H9 (cell line): ENCODE results near the gene HK3. TPM values are rescaled to one million over a fixed set of nuclear protein-coding genes. Genes with fewer than 3 reads are reported as not detected.

Experiments used
- DNase-seq: peaks from one replicate; pipeline ENCODE4 v3.0.0-alpha.2; 2017
- H2AFZ ChIP-seq: one replicate; pipeline ENCODE4 v1.6.1; 2013; ENCODE audit warnings: mild to moderate bottlenecking, low read length, control low read depth, moderate library complexity
- H2AK5ac ChIP-seq: 2 replicates; pipeline ENCODE4 v1.6.1; 2013; ENCODE audit warnings: low read length, control low read depth, mixed read lengths; ENCODE audit not compliant: insufficient read length
- H2BK120ac ChIP-seq: one replicate; pipeline ENCODE4 v1.6.1; 2013; ENCODE audit warnings: low read depth, mild to moderate bottlenecking, low read length, control low read depth, inconsistent platforms; ENCODE audit not compliant: poor library complexity, severe bottlenecking
- H2BK12ac ChIP-seq: 2 replicates; pipeline ENCODE4 v1.6.1; 2013; ENCODE audit warnings: low read length, control low read depth, mixed read lengths, low read depth; ENCODE audit not compliant: insufficient read length
- H2BK15ac ChIP-seq: 2 replicates; pipeline ENCODE4 v1.6.1; 2013; ENCODE audit warnings: low read depth, low read length, control low read depth
- H2BK20ac ChIP-seq: one replicate; pipeline ENCODE4 v1.6.1; 2013; ENCODE audit warnings: low read depth, mild to moderate bottlenecking, low read length, control low read depth, inconsistent platforms; ENCODE audit not compliant: poor library complexity, severe bottlenecking
- H2BK5ac ChIP-seq: 2 replicates; pipeline ENCODE4 v1.6.1; 2013; ENCODE audit warnings: low read length, control low read depth, mixed read lengths; ENCODE audit not compliant: insufficient read length
- H3K14ac ChIP-seq: 2 replicates; pipeline ENCODE4 v1.6.1; 2013; ENCODE audit warnings: low read length, control low read depth; ENCODE audit not compliant: insufficient read depth
- H3K18ac ChIP-seq: 2 replicates; pipeline ENCODE4 v1.6.1; 2013; ENCODE audit warnings: low read depth, mild to moderate bottlenecking, mixed read lengths, low read length, control low read depth; ENCODE audit not compliant: insufficient read length
- H3K23ac ChIP-seq: 2 replicates; pipeline ENCODE4 v1.6.1; 2013; ENCODE audit warnings: low read length, control low read depth, mixed read lengths, low read depth; ENCODE audit not compliant: insufficient read length
- H3K23me2 ChIP-seq: 2 replicates; pipeline ENCODE4 v1.6.1; 2013; ENCODE audit warnings: low read depth, mild to moderate bottlenecking, mixed read lengths, low read length, control low read depth; ENCODE audit not compliant: insufficient read length, poor library complexity, severe bottlenecking
- H3K27ac ChIP-seq: 2 replicates; pipeline ENCODE4 v1.5.1; 2013; ENCODE audit warnings: low read length, control low read depth, mixed read lengths, low read depth; ENCODE audit not compliant: insufficient read length
- H3K27me3 ChIP-seq: 2 replicates; pipeline ENCODE4 v1.6.1; 2013; ENCODE audit warnings: low read length, control low read depth, inconsistent platforms; ENCODE audit not compliant: insufficient read depth
- H3K4ac ChIP-seq: 2 replicates; pipeline ENCODE4 v1.6.1; 2013; ENCODE audit warnings: low read depth, mild to moderate bottlenecking, control low read depth, inconsistent platforms, low read length, moderate library complexity
- H3K4me1 ChIP-seq: 2 replicates; pipeline ENCODE4 v1.6.1; 2013; ENCODE audit warnings: low read length, control low read depth, inconsistent platforms; ENCODE audit not compliant: insufficient read depth
- H3K4me2 ChIP-seq: 2 replicates; pipeline ENCODE4 v1.6.1; 2013; ENCODE audit warnings: low read length, control low read depth, mixed read lengths; ENCODE audit not compliant: insufficient read length, insufficient read depth
- H3K56ac ChIP-seq: 2 replicates; pipeline ENCODE4 v1.6.1; 2013; ENCODE audit warnings: low read depth, mild to moderate bottlenecking, mixed read lengths, low read length, control low read depth; ENCODE audit not compliant: insufficient read length
- H3K79me1 ChIP-seq: 2 replicates; pipeline ENCODE4 v1.6.1; 2013; ENCODE audit warnings: low read depth, mild to moderate bottlenecking, moderate library complexity, low read length, control low read depth, inconsistent platforms; ENCODE audit not compliant: insufficient read depth, poor library complexity, severe bottlenecking
- H3K79me2 ChIP-seq: 2 replicates; pipeline ENCODE4 v1.6.1; 2013; ENCODE audit warnings: low read length, control low read depth, inconsistent platforms; ENCODE audit not compliant: insufficient read depth
- H3K9ac ChIP-seq: 2 replicates; pipeline ENCODE4 v1.6.1; 2013; ENCODE audit warnings: low read length, control low read depth, mixed read lengths; ENCODE audit not compliant: insufficient read length; ENCODE audit errors: extremely low read depth
- H3K9me3 ChIP-seq: one replicate; pipeline ENCODE4 v1.6.1; 2013; ENCODE audit warnings: low read depth, low read length, inconsistent platforms; ENCODE audit not compliant: control insufficient read depth
- H3T11ph ChIP-seq: one replicate; pipeline ENCODE4 v1.6.1; 2013; ENCODE audit warnings: mild to moderate bottlenecking, low read length, control low read depth, inconsistent platforms
- H4K20me1 ChIP-seq: one replicate; pipeline ENCODE4 v1.6.1; 2013; ENCODE audit not compliant: control insufficient read depth, insufficient read length, insufficient read depth
- H4K5ac ChIP-seq: 2 replicates; pipeline ENCODE4 v1.6.1; 2013; ENCODE audit warnings: low read depth, mild to moderate bottlenecking, mixed read lengths, low read length, control low read depth; ENCODE audit not compliant: insufficient read length
- H4K8ac ChIP-seq: replicated peaks from 2 replicates; pipeline ENCODE4 v1.6.1; 2013; ENCODE audit warnings: low read length, control low read depth, mixed read lengths, low read depth; ENCODE audit not compliant: insufficient read length
- H4K91ac ChIP-seq: 2 replicates; pipeline ENCODE4 v1.6.1; 2013; ENCODE audit warnings: low read depth, mild to moderate bottlenecking, moderate library complexity, mixed read lengths, low read length, control low read depth; ENCODE audit not compliant: insufficient read length
- H3K27ac Mint-ChIP-seq, 3 experiments: 2 replicates in 2 of 3; 3 replicates in 1 of 3; pipeline ENCODE4 v1.8.0; 2020 to 2021; ENCODE audit warnings: mixed read lengths in 3 of 3, mild to moderate bottlenecking in 1 of 3, moderate library complexity in 1 of 3
- H3K27me3 Mint-ChIP-seq: 2 replicates; pipeline ENCODE4 v1.8.0; 2021; ENCODE audit warnings: low read depth, mild to moderate bottlenecking, moderate library complexity, mixed read lengths
- H3K36me3 Mint-ChIP-seq, 3 experiments: 2 replicates in 2 of 3; 3 replicates in 1 of 3; pipeline ENCODE4 v1.8.0; 2020 to 2021; ENCODE audit warnings: low read depth in 3 of 3, mixed read lengths in 3 of 3; ENCODE audit not compliant: insufficient read depth in 1 of 3
- H3K4me1 Mint-ChIP-seq, 2 experiments: 2 replicates each; pipeline ENCODE4 v1.8.0; 2020; ENCODE audit warnings: mixed read lengths in 2 of 2
- H3K4me3 Mint-ChIP-seq, 2 experiments: 2 replicates in 1 of 2; 3 replicates in 1 of 2; pipeline ENCODE4 v1.8.0; 2020 to 2021; ENCODE audit warnings: mild to moderate bottlenecking in 2 of 2, mixed read lengths in 2 of 2, moderate library complexity in 1 of 2
- H3K9me3 Mint-ChIP-seq, 2 experiments: 2 replicates in 1 of 2; 3 replicates in 1 of 2; pipeline ENCODE4 v1.8.0; 2020; ENCODE audit warnings: mild to moderate bottlenecking in 2 of 2, mixed read lengths in 2 of 2, moderate library complexity in 1 of 2
- WGBS: extraction: QIAGEN DNeasy Blood & Tissue Kit; methylation state at CpG from one replicate; pipeline ENCODE4 v1.1.7; 2013; ENCODE audit warnings: missing lambda C conversion rate, low lambda C conversion rate, mixed read lengths; ENCODE audit not compliant: insufficient read length; ENCODE audit errors: extremely low coverage; 5-methylcytosine and 5-hydroxymethylcytosine counted together
- total RNA-seq: library from RNA; stranded (reverse); gene quantifications from 2 replicates; pipeline ENCODE4 v1.2.1, GENCODE V29; 2021
- TF ChIP-seq, protein P1 (sequence below): fragments of 200-600 bp; sonication (generic); conservative IDR thresholded peaks from 3 replicates; pipeline ENCODE4 v1.8.0; 2021; ENCODE audit warnings: antibody characterized with exemption, mild to moderate bottlenecking

The HK3 gene
- total RNA-seq, 1 experiment from 2014 or later: not detected

DNA sequence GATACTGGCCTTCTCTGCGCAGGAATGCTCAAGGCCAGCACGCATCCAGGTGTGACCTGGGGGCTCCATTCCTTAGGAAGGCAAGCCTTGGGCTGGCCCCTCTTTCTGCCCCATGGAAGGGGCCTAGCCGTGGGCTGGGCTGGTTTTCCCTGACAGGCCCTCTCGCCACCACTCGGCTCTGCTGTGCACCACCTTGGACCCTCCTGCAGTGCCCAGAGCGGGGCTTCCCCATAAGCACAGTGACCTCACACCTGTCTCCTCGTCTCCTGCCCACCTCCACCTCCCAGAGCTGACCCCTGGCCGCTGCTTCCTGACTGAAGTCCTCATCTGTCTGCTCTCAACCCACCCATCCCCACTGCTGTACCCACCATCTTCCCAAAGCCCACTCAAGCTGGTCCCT is 67.7 kb downstream of the HK3 start:
- no peak overlapping the region for H3K4me2 ChIP-seq
- no peaks in the 10 kb centered on the region for H3K27me3 ChIP-seq
- no peak overlapping the region for H2BK20ac ChIP-seq
- no peaks in the 10 kb centered on the region for H3K79me1 ChIP-seq
- no peaks in the 10 kb centered on the region for H3K9me3 ChIP-seq
- H3K36me3 Mint-ChIP-seq: no peaks in the 10 kb centered on the region
- no peak for DNase-seq
- H4K20me1 ChIP-seq: no peaks in the 10 kb centered on the region
- no peak overlapping the region for H3K23ac ChIP-seq
- no peak overlapping the region for H2AK5ac ChIP-seq
- H3K27me3 Mint-ChIP-seq: peaks cover 28% of the 10 kb centered on the region
- H3K4me3 Mint-ChIP-seq: no peak overlapping the region
- no peak overlapping the region for H4K91ac ChIP-seq
- H3K4ac ChIP-seq: no peak overlapping the region
- H3K23me2 ChIP-seq: no peaks in the 10 kb centered on the region
- no peak overlapping the region for H4K5ac ChIP-seq
- no peaks in the 10 kb centered on the region for H3K4me1 ChIP-seq
- H3K27ac ChIP-seq: no peak overlapping the region
- H4K8ac ChIP-seq: no peak overlapping the region
- peaks cover 0 to 2% of the 10 kb centered on the region in 2 experiments; a peak in 2 of 5 replicates for H3K9me3 Mint-ChIP-seq
- no CpG with 5 or more reads among the region's 8 CpGs for WGBS
- H3K18ac ChIP-seq: no peak overlapping the region
- H2BK12ac ChIP-seq: no peak overlapping the region
- TF ChIP-seq, protein P1, sequence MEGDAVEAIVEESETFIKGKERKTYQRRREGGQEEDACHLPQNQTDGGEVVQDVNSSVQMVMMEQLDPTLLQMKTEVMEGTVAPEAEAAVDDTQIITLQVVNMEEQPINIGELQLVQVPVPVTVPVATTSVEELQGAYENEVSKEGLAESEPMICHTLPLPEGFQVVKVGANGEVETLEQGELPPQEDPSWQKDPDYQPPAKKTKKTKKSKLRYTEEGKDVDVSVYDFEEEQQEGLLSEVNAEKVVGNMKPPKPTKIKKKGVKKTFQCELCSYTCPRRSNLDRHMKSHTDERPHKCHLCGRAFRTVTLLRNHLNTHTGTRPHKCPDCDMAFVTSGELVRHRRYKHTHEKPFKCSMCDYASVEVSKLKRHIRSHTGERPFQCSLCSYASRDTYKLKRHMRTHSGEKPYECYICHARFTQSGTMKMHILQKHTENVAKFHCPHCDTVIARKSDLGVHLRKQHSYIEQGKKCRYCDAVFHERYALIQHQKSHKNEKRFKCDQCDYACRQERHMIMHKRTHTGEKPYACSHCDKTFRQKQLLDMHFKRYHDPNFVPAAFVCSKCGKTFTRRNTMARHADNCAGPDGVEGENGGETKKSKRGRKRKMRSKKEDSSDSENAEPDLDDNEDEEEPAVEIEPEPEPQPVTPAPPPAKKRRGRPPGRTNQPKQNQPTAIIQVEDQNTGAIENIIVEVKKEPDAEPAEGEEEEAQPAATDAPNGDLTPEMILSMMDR: no peak
- H3K9ac ChIP-seq: no peak overlapping the region
- no peak overlapping the region; the same call in 1 of the 2 replicates for H3K14ac ChIP-seq
- H3K56ac ChIP-seq: no peak overlapping the region
- no peak overlapping the region for H2BK5ac ChIP-seq
- no peaks in the 10 kb centered on the region for H3K79me2 ChIP-seq
- H3T11ph ChIP-seq: no peak overlapping the region
- no peak overlapping the region for H2BK120ac ChIP-seq
- H2BK15ac ChIP-seq: no peak overlapping the region
- H2AFZ ChIP-seq: no peak overlapping the region
- H3K27ac Mint-ChIP-seq: no peak overlapping the region
- H3K4me1 Mint-ChIP-seq: peaks cover 6 to 28% of the 10 kb centered on the region in 2 experiments; a peak in 3 of 4 replicates
